ENCODE results near the gene STK24.
A peak's percentile ranks its signal among the peaks of the same experiment; 100 is the strongest.

The STK24 gene

GRCh38 chr13:98456413-98456845 is 120.5 kb downstream of the STK24 start:
- DNase-seq (ENCODE audit: low read depth in 2 of 2, low spot score in 1 of 2): no peak

DNA sequence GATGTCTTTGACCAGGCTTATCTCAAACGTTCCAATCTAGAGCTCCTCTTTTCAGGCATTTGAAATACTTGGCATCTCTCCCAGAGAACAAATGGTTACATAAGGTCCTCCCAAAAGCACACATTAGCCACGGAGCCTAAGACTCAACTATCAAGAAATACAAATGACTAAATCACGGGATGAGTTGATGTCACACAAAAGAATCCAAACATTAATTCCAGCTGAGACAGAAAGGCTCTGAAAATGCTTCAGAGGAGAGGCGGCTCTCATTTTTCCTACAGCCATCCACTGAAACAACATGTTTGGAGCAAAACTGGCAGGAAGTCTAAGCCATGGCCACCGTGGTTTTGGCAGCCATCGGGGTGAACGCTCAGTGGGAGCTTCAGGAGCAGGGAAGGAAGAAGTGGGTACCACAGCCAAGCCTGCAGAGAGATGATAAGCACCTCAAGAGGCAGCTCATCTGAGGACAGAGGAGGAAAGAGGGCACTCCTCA is 122.5 kb downstream of the STK24 start:
- DNase-seq (ENCODE audit: low read depth in 2 of 2, low spot score in 1 of 2): no peak

GRCh38 chr13:98452851-98453843 is 123.8 kb downstream of the STK24 start:
- DNase-seq (ENCODE audit: low read depth in 2 of 2, low spot score in 1 of 2): no peak

DNA sequence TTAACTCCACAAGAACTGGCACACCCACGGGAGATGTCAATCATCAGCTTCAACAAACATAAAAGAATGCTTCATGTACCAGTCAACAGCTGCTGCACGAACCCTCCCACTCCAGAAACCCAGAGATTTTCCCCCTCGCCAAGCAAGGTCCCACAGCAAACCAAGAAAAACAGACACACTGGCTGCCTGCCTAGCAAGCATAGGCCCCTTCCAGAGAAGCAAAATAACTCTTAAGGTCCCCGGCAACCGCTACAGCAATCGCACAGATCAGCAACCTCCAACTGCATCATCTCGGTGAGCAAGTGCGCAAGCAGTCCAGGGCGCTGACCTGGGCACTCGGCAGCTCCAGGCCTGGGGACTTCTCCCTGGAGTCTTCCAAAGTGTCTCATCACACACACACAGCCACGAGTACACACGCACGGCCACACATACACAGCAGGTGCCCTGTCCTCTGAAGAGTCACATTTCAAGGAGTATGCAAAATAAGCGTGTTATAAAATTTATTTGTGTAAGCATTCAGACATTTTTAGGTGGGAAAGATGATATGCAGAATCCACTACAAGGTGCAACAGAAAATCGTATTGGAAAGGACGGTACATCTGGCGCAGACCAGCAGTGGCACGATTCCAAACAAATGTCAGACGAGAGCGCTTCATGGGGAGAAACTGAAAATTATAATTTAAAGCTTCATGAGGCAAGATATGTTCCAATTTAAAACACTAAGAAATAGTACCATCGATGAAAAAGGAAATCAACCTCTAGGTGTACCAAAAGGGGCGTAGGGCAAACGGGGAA is 125.0 kb downstream of the STK24 start:
- DNase-seq (ENCODE audit: low read depth in 2 of 2, low spot score in 1 of 2): no peak

GRCh38 chr13:98450539-98451111 is 126.3 kb downstream of the STK24 start:
- DNase-seq (ENCODE audit: low read depth in 2 of 2, low spot score in 1 of 2): no peak

DNA sequence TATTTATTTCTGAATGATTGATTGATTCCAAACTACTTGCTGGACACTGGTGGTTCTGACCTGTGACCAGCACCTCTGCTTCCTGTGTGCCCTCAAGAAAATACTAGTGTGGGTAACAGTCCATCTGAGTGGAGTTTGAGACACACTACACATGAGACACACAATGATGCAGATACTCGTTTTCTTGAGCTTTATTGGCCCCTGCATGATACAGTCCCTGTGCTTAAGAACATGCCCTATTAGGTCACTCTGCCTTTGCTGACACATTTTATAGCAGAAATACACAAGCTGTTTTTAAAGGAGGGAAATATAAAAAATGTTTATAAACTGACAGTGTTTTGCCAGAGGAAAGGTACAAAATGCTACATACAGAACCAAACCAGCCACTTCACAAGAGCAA is 126.9 kb downstream of the STK24 start:
- DNase-seq (ENCODE audit: low read depth in 2 of 2, low spot score in 1 of 2): no peak

DNA sequence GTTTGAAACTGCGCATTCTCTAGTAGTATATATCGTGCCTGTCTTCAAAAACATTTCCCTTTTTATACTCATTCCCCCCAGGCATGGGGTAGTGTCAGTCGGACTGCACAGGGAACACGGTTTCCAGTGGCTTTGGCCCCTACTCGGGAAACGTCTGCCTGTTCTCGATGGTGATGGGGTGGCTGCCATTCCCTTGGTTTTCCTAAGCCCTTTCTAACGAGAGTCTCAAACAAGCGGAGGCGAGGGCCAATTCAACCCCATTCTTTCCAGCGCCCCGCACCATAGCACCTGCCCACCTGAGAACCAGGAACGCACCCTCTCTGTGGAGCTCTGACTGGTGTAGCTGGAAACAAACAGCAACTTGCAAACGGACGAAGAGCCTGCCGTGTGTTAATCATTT is 127.6 kb downstream of the STK24 start:
- DNase-seq (ENCODE audit: low read depth in 2 of 2, low spot score in 1 of 2): no peak

- DNase-seq (ENCODE audit: low read depth in 2 of 2, low spot score in 1 of 2): no peak
These were observed 128.3 kb downstream of the STK24 start for GRCh38 chr13:98448642-98448928.

DNA sequence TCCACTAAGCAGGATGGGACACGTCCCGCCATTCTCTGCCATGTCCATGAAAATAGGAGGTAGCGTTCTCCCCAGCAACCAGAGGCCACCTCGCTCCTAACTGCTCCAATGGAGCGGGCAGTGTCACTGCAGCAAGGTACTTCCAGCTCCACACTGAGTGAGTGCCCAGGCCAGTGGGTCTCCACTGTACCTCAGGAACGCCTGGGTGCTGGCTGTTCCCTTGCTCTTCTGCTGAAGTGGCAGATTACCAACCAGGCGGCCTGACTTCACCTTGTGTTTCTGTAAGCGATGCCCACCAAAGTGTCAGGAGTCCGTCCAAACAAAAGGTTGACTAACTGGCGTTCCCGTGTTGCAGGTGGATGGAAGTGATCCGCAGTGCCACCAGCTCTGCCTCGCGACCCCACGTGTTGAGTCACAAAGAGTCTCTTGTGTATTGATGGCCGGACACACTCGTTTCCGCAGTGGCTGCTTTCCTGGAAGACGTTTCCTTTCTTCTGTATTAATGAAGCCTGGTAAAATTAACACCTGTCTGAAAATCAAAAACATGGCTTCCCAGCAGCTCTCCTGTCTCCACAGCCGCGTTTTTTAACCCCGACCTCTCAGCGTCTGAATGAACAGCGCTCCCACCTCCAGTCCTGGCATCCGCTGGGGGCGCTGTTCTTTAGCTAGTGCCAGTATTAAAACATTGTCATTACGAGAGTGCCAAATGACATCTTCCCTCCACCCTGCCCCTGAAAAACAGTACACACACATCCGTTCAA is 128.8 kb downstream of the STK24 start:
- no peak for DNase-seq (ENCODE audit: low read depth in 2 of 2, low spot score in 1 of 2)

- no peak for DNase-seq (ENCODE audit: low read depth in 2 of 2, low spot score in 1 of 2)
These were observed 129.8 kb downstream of the STK24 start for GRCh38 chr13:98447130-98447529.

DNA sequence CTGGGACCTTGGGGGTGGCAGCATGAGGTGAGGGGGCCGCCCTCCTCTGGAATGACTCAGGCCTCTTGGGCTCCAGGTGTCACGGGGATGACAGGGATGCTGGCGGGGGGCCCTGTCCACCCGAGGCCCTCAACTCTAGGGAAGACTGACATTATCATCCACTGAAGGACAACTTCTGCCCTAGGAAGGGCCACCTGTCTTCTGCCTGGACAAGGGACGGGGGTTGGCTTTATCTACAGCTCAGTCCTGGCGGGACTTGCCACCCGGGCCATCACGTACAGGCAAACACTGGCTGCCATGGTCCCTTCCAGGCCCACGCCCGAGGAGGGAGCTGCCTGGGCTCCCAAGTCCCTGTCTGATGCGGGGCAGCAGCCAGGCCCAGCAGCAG is 130.7 kb downstream of the STK24 start:
- DNase-seq (ENCODE audit: low read depth in 2 of 2, low spot score in 1 of 2): no peak

DNA sequence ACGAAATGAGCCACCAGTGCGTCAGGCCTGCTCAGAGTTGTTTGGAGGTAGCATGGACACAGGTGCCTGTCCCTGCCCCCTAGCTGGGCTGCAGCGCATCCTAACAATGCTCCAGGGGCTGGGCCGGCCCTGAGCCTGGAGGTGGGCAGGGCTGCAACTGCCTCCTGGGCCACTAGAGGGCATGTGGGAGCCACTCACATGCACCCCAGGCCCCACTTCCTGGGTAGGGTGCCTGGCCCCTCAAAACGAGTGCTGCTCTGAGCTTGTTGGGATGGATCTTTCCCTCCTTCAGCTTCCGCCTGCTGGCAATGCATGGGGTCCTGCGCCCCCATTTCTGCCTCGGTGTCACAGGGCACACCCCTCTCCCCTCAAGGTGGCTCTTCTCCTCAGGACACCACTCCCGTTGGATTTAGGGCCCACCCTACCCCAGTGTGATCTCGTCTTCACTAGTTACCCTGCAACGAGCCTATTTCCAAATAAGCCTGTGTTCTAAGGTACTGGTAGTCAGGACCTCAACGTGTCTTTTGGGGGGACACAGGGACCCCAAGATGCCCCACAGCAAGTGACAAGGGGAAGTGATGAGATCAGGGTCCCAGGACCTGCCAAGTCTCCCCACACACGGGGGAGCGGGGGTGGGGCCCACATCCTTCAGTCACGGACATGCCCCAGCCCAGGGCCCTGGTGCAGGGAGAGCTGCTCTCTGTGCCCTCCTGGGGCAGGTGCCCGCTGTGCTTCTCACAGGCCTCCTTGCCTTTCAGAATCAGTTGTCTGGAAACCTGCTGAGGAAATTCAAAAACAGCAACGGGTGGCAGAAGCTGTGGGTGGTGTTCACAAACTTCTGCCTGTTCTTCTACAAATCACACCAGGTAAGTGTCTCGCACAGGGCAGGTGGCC is 131.3 kb downstream of the STK24 start:
- DNase-seq (ENCODE audit: low read depth in 2 of 2, low spot score in 1 of 2): peak; percentile 36 to 67

DNA sequence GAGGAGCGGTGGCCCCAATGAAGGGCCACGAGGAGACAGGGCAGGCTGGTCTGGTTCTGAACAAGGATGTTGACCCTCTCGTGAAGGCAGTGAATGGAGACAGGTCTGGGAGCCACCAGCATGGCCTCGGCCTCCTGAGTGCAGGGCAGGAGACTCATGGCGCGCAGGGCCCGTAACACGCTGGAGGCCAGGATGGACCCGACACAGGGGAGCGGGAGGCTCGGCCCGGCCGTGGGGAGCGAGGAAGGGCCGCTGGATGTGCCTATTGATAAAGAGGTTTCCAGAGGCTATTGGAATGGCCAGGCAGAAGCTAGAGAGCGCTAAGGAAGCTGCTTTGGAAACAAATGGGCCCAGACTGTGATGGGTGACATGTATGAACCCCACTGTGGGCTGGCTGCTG is 132.5 kb downstream of the STK24 start:
- DNase-seq (ENCODE audit: low read depth in 2 of 2, low spot score in 1 of 2): no peak

DNA sequence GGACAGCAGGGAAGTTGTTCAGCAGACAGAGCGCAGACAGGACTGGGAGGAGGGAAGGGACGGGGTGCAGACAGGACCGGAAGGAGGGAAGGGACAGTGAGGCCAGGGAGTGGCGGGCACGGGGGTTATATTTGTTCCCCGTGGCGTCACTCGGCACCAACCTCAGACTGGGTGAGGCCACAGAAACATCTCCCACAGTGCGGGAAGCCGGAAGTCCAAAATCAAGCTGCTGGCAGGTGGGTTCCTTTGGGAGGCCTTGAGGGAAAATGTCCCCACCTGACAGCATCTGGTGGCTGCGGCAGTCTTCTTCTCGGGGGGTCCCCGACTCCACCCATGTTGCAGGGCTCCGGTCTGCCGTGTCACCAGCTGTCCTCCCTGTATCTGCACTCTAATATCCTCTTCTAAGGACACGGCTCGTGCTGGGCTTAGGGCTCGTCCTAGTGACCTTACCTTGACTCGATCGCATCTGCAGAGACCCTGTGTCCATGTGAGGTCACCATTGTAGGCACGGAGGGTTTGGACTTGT is 133.0 kb downstream of the STK24 start:
- no peak for DNase-seq (ENCODE audit: low read depth in 2 of 2, low spot score in 1 of 2)

GRCh38 chr13:98443329-98443728 is 133.6 kb downstream of the STK24 start:
- no peak for DNase-seq (ENCODE audit: low read depth in 2 of 2, low spot score in 1 of 2)

DNA sequence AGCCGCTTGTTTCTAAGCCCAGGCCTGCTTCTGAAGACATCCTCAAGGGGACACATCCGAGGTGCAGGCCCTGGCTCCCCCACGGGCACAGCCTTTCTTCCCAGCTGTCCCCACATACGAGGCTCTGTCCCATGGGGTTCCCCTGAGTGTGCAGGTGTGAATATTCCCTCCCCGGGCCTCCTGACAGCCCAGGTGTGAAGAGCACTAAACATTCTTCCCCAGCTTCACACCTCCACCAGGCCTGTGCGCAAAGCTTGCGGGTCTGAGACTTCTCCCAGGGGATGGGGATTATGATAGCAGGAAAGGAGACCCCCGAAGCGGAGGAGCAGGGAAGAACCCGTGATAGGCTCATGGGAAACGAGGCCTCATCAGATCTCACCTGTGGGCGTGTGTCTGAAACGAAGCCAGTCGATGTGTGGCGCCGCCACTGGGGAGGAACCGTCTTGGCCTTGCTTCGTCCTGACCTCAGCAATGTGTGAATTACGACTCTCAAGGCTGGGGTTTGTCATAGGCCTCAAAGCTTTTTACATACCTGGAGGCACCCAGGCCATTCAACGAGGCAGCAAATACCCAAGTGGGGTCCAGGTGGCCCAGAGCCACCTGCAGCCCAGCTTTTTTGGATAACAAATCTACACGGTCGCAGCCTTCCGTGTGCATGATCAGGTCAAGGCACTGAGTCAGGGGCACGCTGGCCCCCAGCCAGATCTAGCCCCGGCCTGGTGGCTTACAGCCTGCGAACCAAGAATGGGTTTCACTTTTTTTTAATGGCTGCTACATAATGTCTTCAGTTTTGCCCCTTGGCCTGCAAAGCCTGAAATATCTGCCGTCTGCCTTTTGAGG is 134.3 kb downstream of the STK24 start:
- no peak for DNase-seq (ENCODE audit: low read depth in 2 of 2, low spot score in 1 of 2)

GRCh38 chr13:98441056-98441676 is 135.7 kb downstream of the STK24 start:
- DNase-seq (ENCODE audit: low read depth in 2 of 2, low spot score in 1 of 2): no peak

DNA sequence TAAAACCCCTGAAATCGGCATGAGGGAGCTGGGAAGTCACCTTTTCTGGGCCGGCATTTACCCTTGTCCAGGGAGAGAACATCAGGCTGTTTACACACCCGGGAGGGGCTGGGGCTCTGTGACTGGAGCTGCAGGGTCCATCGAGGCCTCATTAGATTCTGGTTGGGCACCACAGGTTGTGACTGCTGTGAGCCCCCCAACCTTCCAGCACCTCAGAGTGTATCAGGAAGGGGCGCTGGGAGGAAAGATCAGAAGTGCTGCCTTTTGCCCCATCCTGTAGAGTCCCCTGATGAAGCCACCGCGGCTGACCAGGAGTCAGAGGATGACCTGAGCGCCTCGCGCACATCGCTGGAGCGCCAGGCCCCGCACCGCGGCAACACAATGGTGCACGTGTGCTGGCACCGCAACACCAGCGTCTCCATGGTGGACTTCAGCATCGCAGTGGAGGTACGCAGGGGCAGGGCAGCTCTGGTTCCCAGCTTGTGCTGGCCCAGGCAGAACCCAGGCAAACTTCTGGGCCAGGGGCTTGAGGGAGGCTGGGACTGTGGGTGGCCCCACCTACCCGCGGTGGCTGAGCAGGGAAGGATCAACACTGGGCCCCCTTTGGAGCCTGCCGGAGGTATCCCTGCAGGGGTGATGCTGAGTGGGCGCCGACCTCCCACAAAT is 136.4 kb downstream of the STK24 start:
- DNase-seq (ENCODE audit: low read depth in 2 of 2, low spot score in 1 of 2): no peak
